GM23338 (cell line): Measurements from ENCODE around the gene MYO18A. TPM values are rescaled to one million over a fixed set of nuclear protein-coding genes. Genes with fewer than 3 reads are reported as not detected.

Experiments used
- ATAC-seq: fragments of 200-7000 bp; cut with Tn5 transposase; 3 replicates; pipeline ENCODE4 v1.9.1; 2020
- DNase-seq: peaks from one replicate; pipeline ENCODE4 v3.0.0-alpha.2; 2015; ENCODE audit warnings: low spot score
- H2AFZ ChIP-seq: fragments of 200-600 bp; sonication (generic); 2 replicates; pipeline ENCODE4 v1.8.0; 2016; ENCODE audit warnings: antibody characterized with exemption, mild to moderate bottlenecking, moderate library complexity
- H3F3A ChIP-seq: fragments of 200-600 bp; sonication (generic); replicated peaks from 2 replicates; pipeline ENCODE4 v1.8.0; 2017; ENCODE audit warnings: antibody characterized with exemption, mixed run types, low read depth
- H3K27ac ChIP-seq: fragments of 200-600 bp; sonication (generic); 2 replicates; pipeline ENCODE4 v1.6.1; 2016; ENCODE audit warnings: low read depth
- H3K27me3 ChIP-seq: fragments of 200-600 bp; sonication (generic); 2 replicates; pipeline ENCODE4 v1.8.0; 2016; ENCODE audit warnings: mild to moderate bottlenecking, mixed run types, moderate library complexity; ENCODE audit not compliant: insufficient read depth
- H3K36me3 ChIP-seq: fragments of 200-600 bp; sonication (generic); 2 replicates; pipeline ENCODE4 v1.8.0; 2016; ENCODE audit warnings: mild to moderate bottlenecking; ENCODE audit not compliant: insufficient read depth
- H3K4me1 ChIP-seq: fragments of 200-600 bp; sonication (generic); 2 replicates; pipeline ENCODE4 v1.8.0; 2016; ENCODE audit warnings: mild to moderate bottlenecking, moderate library complexity; ENCODE audit not compliant: insufficient read depth
- H3K4me2 ChIP-seq: fragments of 200-600 bp; sonication (generic); 2 replicates; pipeline ENCODE4 v1.7.1; 2017; ENCODE audit warnings: mixed run types
- H3K4me3 ChIP-seq: fragments of 200-600 bp; sonication (generic); 2 replicates; pipeline ENCODE4 v1.6.1; 2016; ENCODE audit warnings: mixed run types
- H3K79me2 ChIP-seq: fragments of 200-600 bp; sonication (generic); replicated peaks from 2 replicates; pipeline ENCODE4 v1.8.0; 2017; ENCODE audit warnings: mild to moderate bottlenecking; ENCODE audit not compliant: insufficient read depth
- H3K9me2 ChIP-seq: fragments of 200-600 bp; sonication (generic); 2 replicates; pipeline ENCODE4 v1.8.0; 2017; ENCODE audit not compliant: insufficient read depth
- H4K20me1 ChIP-seq: fragments of 200-600 bp; sonication (generic); replicated peaks from 2 replicates; pipeline ENCODE4 v1.8.0; 2017; ENCODE audit warnings: mild to moderate bottlenecking; ENCODE audit not compliant: insufficient read depth
- H3K27ac Mint-ChIP-seq: 2 replicates; pipeline ENCODE4 v1.8.0; 2020; ENCODE audit warnings: inconsistent platforms, mild to moderate bottlenecking, moderate library complexity, mixed read lengths
- H3K27me3 Mint-ChIP-seq: 3 replicates; pipeline ENCODE4 v1.8.0; 2022; ENCODE audit warnings: low read depth, mild to moderate bottlenecking, moderate library complexity, mixed read lengths, inconsistent platforms; ENCODE audit not compliant: insufficient read depth, poor library complexity
- H3K36me3 Mint-ChIP-seq: 3 replicates; pipeline ENCODE4 v1.8.0; 2021; ENCODE audit warnings: low read depth, mild to moderate bottlenecking, inconsistent platforms, moderate library complexity, mixed read lengths
- H3K4me1 Mint-ChIP-seq: 3 replicates; pipeline ENCODE4 v1.8.0; 2020; ENCODE audit warnings: mild to moderate bottlenecking, inconsistent platforms, mixed read lengths
- H3K4me3 Mint-ChIP-seq: 3 replicates; pipeline ENCODE4 v1.8.0; 2021; ENCODE audit warnings: moderate library complexity, mild to moderate bottlenecking, inconsistent platforms, mixed read lengths
- H3K9me3 Mint-ChIP-seq: 3 replicates; pipeline ENCODE4 v1.8.0; 2020; ENCODE audit warnings: moderate library complexity, mild to moderate bottlenecking, inconsistent platforms, mixed read lengths
- CREB1 ChIP-seq: fragments of 250-450 bp; sonication (Bioruptor Pico); IDR thresholded peaks from 2 replicates; pipeline ENCODE4 v1.5.0; 2020; ENCODE audit warnings: low read depth, mild to moderate bottlenecking, moderate library complexity
- CTCF ChIP-seq, 2 experiments: fragments of 200-600 bp in 1 of 2; sonication (generic) in 1 of 2; conservative IDR thresholded peaks; 2 replicates each; pipeline versions ENCODE4 v1.5.1 to v1.6.1; 2016 to 2017; ENCODE audit warnings: antibody characterized with exemption in 2 of 2, low read depth in 2 of 2, mild to moderate bottlenecking in 2 of 2, moderate library complexity in 1 of 2
- EZH2 ChIP-seq: fragments of 200-600 bp; sonication (generic); IDR thresholded peaks from one replicate; pipeline ENCODE4 v1.8.0; 2017; ENCODE audit warnings: antibody characterized with exemption, mild to moderate bottlenecking, low read depth; ENCODE audit not compliant: unreplicated experiment
- EZH2phosphoT487 ChIP-seq: fragments of 200-600 bp; sonication (generic); IDR thresholded peaks from one replicate; pipeline ENCODE4 v1.8.1; 2018; ENCODE audit warnings: antibody characterized with exemption; ENCODE audit not compliant: unreplicated experiment
- NANOG ChIP-seq: IDR thresholded peaks from 2 replicates; pipeline ENCODE4 v1.6.1; 2016; ENCODE audit warnings: antibody characterized with exemption, borderline replicate concordance
- ZNF331 ChIP-seq: fragments of 250-450 bp; sonication (Bioruptor Pico); IDR thresholded peaks from 2 replicates; pipeline ENCODE4 v1.5.0; 2020; ENCODE audit warnings: low read depth, mild to moderate bottlenecking, moderate library complexity
- polyA plus RNA-seq: library from polyadenylated mRNA; unstranded; fragments of >200 nt; fragmentation: Nextera tagmentation; extraction: Ambion mirVana; gene quantifications from 2 replicates; pipeline ENCODE4 v1.2.1, GENCODE V29; 2016
- total RNA-seq: library from RNA; depleted of rRNA; stranded (reverse); fragments of >200 nt; shearing (Covaris generic); gene quantifications from 2 replicates; pipeline ENCODE4 v1.2.3, GENCODE V29; 2014
- TF ChIP-seq, protein P1 (sequence below): fragments of 250-450 bp; sonication (Bioruptor Pico); IDR thresholded peaks from 2 replicates; pipeline ENCODE4 v1.5.0; 2020; ENCODE audit warnings: mild to moderate bottlenecking, moderate library complexity

MYO18A gene
- total and polyA plus RNA-seq, 2 experiments from 2014 or later, result 18.3 to 37.5 TPM

DNA sequence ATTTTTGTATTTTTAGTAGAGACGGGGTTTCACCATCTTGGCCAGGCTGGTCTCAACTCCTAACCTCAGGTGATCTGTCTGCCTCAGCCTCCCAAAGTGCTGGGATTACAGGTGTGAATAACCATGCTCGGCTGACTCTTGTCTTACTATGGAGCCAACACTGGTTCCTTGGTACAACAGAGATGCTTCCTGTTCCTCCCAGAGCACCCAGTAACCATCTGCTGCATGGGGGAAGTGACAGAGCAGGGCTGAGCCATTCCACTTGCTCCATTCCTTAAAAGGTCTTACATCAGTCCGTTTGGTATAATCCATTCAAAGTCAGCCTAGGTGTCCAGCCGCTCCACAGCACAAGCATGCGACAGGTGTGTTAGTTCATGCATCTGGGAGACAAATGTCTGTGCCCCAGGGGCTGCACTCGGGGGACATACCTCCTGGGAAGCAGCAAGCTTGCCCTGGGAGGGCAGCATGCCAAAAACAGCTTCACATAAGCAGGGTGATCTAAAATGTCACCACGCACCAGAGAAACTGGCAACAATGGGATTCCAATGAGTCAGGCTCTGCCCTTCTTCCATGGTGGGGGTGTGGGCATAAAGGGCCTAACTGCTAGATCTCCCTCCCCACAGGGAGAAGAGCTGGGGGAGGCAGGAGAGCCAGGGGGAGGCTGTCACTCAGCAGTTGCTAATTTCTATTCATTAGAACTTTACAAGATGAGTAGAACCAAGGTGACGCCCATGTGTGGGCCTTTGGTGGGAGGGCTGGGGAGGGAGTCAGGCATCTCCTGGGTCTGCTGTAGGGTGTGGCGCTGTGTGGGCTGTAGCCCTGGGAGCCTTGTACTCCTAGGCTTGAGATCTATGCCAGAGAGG is 101.8 kb downstream of the MYO18A start:
- peaks cover 5% of the 10 kb centered on the region; the same call in 1 of the 2 replicates for H3F3A ChIP-seq
- no peaks in the 10 kb centered on the region for H3K9me3 Mint-ChIP-seq
- H3K79me2 ChIP-seq, result no peaks in the 10 kb centered on the region
- no peaks in the 10 kb centered on the region for H3K27me3 ChIP-seq
- H3K36me3 Mint-ChIP-seq, result peaks cover 19% of the 10 kb centered on the region
- peaks cover 21% of the 10 kb centered on the region for H3K27me3 Mint-ChIP-seq
- no peak overlapping the region for H3K4me3 Mint-ChIP-seq
- no peak overlapping the region; the same call in 1 of the 2 replicates for H3K27ac Mint-ChIP-seq
- H3K4me1 ChIP-seq, result peaks cover 28% of the 10 kb centered on the region
- H4K20me1 ChIP-seq, result no peaks in the 10 kb centered on the region
- ATAC-seq (no peak), DNase-seq (no peak)
- no peak overlapping the region for H2AFZ ChIP-seq
- peaks cover 53% of the 10 kb centered on the region for H3K4me1 Mint-ChIP-seq
- TF ChIP-seq ZNF331 (CRISPR knock-in tag) (no peak), EZH2 (no peak)
- no peaks in the 10 kb centered on the region for H3K9me2 ChIP-seq
- no peaks in the 10 kb centered on the region for H3K36me3 ChIP-seq
- H3K4me2 ChIP-seq, result no peak overlapping the region
- H3K4me3 ChIP-seq, result no peak overlapping the region
- H3K27ac ChIP-seq, result no peak overlapping the region

DNA sequence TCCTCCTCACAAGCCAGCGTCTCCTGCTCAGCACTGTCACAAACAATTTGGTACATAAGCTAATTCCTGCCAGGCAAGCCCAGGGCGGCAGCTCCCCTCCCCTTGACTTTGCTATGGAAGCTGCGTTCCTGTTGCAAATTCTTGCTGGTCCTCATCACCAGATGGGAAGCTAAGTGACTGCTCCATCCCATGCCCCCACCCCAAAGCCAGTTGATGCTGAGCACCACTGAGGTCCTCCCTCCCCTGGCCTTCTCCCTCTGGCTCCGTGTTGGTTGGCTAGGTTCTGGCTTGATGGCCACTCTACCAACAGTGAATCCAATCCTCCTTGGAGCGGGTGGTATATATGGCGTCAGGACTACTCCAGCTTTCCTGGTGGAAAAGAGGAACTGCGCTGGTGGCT is 102.9 kb downstream of the MYO18A start:
- Histone ChIP-seq H3K27me3 (no peaks in the 10 kb centered on the region), H3K4me3 (no peak overlapping the region), H3K9me2 (no peaks in the 10 kb centered on the region), H2AFZ (no peak overlapping the region), H3K4me1 (peaks cover 34% of the 10 kb centered on the region), H3F3A (peaks cover 8% of the 10 kb centered on the region; the same call in 1 of the 2 replicates), H3K36me3 (no peaks in the 10 kb centered on the region), H3K79me2 (no peaks in the 10 kb centered on the region), H3K4me2 (peak overlapping the region; percentile 64; the same call in 1 of the 2 replicates), H3K27ac (0 out of 2 replicates have a peak overlapping the region, but pooled peaks have one; percentile 84), H4K20me1 (no peaks in the 10 kb centered on the region)
- no peak for ATAC-seq
- H3K36me3 Mint-ChIP-seq, result peaks cover 19% of the 10 kb centered on the region
- DNase-seq, result no peak
- H3K9me3 Mint-ChIP-seq, result no peaks in the 10 kb centered on the region
- no peak overlapping the region; the same call in 2 of the 3 replicates for H3K4me3 Mint-ChIP-seq
- peak overlapping the region; percentile 92; the same call in 1 of the 2 replicates for H3K27ac Mint-ChIP-seq
- peaks cover 60% of the 10 kb centered on the region for H3K4me1 Mint-ChIP-seq
- no peak for TF ChIP-seq CREB1
- H3K27me3 Mint-ChIP-seq, result peaks cover 25% of the 10 kb centered on the region

GRCh38 chr17:29076722-29077121 is 103.5 kb downstream of the MYO18A start:
- Histone ChIP-seq H3K27ac (peak overlapping the region; percentile 84; the same call in 1 of the 2 replicates), H3K9me2 (no peaks in the 10 kb centered on the region), H3F3A (peaks cover 8% of the 10 kb centered on the region; the same call in 1 of the 2 replicates), H3K4me2 (peak overlapping the region; percentile 64), H3K27me3 (no peaks in the 10 kb centered on the region), H3K4me1 (peaks cover 34% of the 10 kb centered on the region), H3K4me3 (no peak overlapping the region), H3K36me3 (no peaks in the 10 kb centered on the region), H4K20me1 (no peaks in the 10 kb centered on the region), H3K79me2 (no peaks in the 10 kb centered on the region), H2AFZ (no peak overlapping the region)
- peaks cover 24% of the 10 kb centered on the region for H3K27me3 Mint-ChIP-seq
- H3K4me3 Mint-ChIP-seq, result 0 out of 3 replicates have a peak overlapping the region, but pooled peaks have one; percentile 33
- H3K36me3 Mint-ChIP-seq, result peaks cover 16% of the 10 kb centered on the region
- H3K9me3 Mint-ChIP-seq, result no peaks in the 10 kb centered on the region
- ATAC-seq (peak; percentile 81), DNase-seq (peak; percentile 76)
- peak overlapping the region; percentile 92 for H3K27ac Mint-ChIP-seq
- peaks cover 59% of the 10 kb centered on the region for H3K4me1 Mint-ChIP-seq
- TF ChIP-seq, protein P1, sequence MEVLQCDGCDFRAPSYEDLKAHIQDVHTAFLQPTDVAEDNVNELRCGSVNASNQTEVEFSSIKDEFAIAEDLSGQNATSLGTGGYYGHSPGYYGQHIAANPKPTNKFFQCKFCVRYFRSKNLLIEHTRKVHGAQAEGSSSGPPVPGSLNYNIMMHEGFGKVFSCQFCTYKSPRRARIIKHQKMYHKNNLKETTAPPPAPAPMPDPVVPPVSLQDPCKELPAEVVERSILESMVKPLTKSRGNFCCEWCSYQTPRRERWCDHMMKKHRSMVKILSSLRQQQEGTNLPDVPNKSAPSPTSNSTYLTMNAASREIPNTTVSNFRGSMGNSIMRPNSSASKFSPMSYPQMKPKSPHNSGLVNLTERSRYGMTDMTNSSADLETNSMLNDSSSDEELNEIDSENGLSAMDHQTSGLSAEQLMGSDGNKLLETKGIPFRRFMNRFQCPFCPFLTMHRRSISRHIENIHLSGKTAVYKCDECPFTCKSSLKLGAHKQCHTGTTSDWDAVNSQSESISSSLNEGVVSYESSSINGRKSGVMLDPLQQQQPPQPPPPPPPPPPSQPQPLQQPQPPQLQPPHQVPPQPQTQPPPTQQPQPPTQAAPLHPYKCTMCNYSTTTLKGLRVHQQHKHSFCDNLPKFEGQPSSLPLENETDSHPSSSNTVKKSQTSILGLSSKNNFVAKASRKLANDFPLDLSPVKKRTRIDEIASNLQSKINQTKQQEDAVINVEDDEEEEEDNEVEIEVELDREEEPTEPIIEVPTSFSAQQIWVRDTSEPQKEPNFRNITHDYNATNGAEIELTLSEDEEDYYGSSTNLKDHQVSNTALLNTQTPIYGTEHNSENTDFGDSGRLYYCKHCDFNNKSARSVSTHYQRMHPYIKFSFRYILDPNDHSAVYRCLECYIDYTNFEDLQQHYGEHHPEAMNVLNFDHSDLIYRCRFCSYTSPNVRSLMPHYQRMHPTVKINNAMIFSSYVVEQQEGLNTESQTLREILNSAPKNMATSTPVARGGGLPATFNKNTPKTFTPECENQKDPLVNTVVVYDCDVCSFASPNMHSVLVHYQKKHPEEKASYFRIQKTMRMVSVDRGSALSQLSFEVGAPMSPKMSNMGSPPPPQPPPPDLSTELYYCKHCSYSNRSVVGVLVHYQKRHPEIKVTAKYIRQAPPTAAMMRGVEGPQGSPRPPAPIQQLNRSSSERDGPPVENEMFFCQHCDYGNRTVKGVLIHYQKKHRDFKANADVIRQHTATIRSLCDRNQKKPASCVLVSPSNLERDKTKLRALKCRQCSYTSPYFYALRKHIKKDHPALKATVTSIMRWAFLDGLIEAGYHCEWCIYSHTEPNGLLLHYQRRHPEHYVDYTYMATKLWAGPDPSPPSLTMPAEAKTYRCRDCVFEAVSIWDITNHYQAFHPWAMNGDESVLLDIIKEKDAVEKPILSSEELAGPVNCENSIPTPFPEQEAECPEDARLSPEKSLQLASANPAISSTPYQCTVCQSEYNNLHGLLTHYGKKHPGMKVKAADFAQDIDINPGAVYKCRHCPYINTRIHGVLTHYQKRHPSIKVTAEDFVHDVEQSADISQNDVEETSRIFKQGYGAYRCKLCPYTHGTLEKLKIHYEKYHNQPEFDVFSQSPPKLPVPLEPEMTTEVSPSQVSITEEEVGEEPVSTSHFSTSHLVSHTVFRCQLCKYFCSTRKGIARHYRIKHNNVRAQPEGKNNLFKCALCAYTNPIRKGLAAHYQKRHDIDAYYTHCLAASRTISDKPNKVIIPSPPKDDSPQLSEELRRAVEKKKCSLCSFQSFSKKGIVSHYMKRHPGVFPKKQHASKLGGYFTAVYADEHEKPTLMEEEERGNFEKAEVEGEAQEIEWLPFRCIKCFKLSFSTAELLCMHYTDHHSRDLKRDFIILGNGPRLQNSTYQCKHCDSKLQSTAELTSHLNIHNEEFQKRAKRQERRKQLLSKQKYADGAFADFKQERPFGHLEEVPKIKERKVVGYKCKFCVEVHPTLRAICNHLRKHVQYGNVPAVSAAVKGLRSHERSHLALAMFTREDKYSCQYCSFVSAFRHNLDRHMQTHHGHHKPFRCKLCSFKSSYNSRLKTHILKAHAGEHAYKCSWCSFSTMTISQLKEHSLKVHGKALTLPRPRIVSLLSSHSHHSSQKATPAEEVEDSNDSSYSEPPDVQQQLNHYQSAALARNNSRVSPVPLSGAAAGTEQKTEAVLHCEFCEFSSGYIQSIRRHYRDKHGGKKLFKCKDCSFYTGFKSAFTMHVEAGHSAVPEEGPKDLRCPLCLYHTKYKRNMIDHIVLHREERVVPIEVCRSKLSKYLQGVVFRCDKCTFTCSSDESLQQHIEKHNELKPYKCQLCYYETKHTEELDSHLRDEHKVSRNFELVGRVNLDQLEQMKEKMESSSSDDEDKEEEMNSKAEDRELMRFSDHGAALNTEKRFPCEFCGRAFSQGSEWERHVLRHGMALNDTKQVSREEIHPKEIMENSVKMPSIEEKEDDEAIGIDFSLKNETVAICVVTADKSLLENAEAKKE, result no peak
- TF ChIP-seq CTCF (conservative IDR thresholded peaks at IDR 0.05; ENCODE audit: low read depth in 2 of 2), result no peak
- no peak for TF ChIP-seq EZH2phosphoT487
- no peak for TF ChIP-seq NANOG
- TF ChIP-seq CREB1, result no peak
